SK-N-SH (cell line): ENCODE results near the gene KCNIP4.

Experiments used
- CTCF ChIP-seq: fragments of 200-600 bp; sonication (generic); IDR thresholded peaks from 2 replicates; pipeline ENCODE4 v1.6.1; 2017; ENCODE audit warnings: antibody characterized with exemption, mild to moderate bottlenecking, moderate library complexity
- EP300 ChIP-seq, 2 experiments: IDR thresholded peaks; 2 replicates each; pipeline versions ENCODE4 v1.4.0 to v1.6.1; 2012; ENCODE audit warnings: borderline replicate concordance in 1 of 2, low read depth in 1 of 2, low read length in 1 of 2
- JUND ChIP-seq: IDR thresholded peaks from 2 replicates; pipeline ENCODE4 v1.4.0; 2012
- RCOR1 ChIP-seq: fragments of 150-350 bp; IDR thresholded peaks from 2 replicates; pipeline ENCODE4 v1.6.1; 2017; ENCODE audit warnings: antibody characterized with exemption, low read length
- REST ChIP-seq: IDR thresholded peaks from 2 replicates; pipeline ENCODE4 v1.6.1; 2012; ENCODE audit warnings: mild to moderate bottlenecking, low read depth, low read length, moderate library complexity
- SIN3A ChIP-seq: IDR thresholded peaks from 2 replicates; pipeline ENCODE4 v1.6.1; 2012; ENCODE audit warnings: low read depth, mild to moderate bottlenecking, low read length, moderate library complexity, borderline replicate concordance
- TAF1 ChIP-seq: IDR thresholded peaks from 2 replicates; pipeline ENCODE4 v1.6.1; 2012; ENCODE audit warnings: low read depth, mild to moderate bottlenecking, low read length, moderate library complexity, borderline replicate concordance

GRCh38 chr4:21009956-21010355 is 938.6 kb downstream of the KCNIP4 start:
- TF ChIP-seq TAF1 (no peak), EP300 (IDR thresholded peaks at IDR 0.05; ENCODE audit: borderline replicate concordance in 1 of 2, low read depth in 1 of 2, low read length in 1 of 2) (no peak), CTCF (no peak), RCOR1 (no peak), SIN3A (no peak), REST (no peak), JUND (no peak)
